ENCODE measurements around the gene RAB44. TPM values are rescaled to one million over a fixed set of nuclear protein-coding genes. Genes with fewer than 3 reads are reported as not detected.

RAB44 gene
- total and polyA plus RNA-seq, 12 donors = 0.03 to 0.16 TPM; not detected in 10

DNA sequence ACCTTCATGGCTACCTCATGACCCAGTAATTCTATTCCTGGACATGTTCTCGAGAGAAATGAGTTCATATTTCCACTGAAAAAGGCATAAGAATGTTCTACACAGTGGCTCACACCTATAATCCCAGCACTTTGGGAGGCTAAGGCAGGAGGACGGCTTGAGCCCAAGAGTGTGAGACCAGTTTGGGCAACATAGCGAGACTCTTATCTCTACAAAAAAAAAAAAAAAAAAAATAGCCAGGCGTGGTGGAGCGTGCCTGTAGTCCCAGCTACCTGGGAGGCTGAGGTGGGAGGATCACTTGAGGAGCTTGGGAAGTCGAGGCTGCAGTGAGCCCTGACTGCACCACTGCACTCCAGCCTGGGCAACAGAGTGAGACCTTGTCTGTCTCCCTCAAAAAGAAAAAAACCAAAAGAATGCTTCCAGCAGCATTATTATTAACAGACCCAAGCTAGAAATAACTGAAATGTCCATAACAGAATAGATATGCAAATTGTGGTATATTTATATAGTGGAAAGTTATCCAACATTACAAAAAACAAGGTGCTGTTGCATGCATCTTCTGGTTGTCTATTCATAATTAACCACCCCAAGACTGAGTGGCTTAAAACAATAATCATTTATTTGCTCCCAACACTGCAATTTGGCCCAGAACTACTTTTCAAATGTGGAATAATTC lies 9.4 kb upstream of the RAB44 start:
- Histone ChIP-seq H3K36me3 (replicated peaks in 1 of 2) (peaks cover 0 to 37% of the 10 kb centered on the region in 2 donors), H3K9me3 (replicated peaks in 1 of 3) (no peaks in the 10 kb centered on the region), H3K4me1 (replicated peaks in 1 of 2) (peaks cover 0 to 10% of the 10 kb centered on the region in 2 donors), H3K27ac (no peak overlapping the region), H3K27me3 (no peaks in the 10 kb centered on the region), H3K4me3 (no peak overlapping the region)
- WGBS, 4 donors = 85 to 97% (median 95%) methylated on average over 6 of the region's 6 CpGs
- intact Hi-C loops (cut with DNase I) = no loop called here
- no peak for DNase-seq
- TF ChIP-seq POLR2A (IDR thresholded peaks at IDR 0.05) = no peak
- TF ChIP-seq, protein P1, sequence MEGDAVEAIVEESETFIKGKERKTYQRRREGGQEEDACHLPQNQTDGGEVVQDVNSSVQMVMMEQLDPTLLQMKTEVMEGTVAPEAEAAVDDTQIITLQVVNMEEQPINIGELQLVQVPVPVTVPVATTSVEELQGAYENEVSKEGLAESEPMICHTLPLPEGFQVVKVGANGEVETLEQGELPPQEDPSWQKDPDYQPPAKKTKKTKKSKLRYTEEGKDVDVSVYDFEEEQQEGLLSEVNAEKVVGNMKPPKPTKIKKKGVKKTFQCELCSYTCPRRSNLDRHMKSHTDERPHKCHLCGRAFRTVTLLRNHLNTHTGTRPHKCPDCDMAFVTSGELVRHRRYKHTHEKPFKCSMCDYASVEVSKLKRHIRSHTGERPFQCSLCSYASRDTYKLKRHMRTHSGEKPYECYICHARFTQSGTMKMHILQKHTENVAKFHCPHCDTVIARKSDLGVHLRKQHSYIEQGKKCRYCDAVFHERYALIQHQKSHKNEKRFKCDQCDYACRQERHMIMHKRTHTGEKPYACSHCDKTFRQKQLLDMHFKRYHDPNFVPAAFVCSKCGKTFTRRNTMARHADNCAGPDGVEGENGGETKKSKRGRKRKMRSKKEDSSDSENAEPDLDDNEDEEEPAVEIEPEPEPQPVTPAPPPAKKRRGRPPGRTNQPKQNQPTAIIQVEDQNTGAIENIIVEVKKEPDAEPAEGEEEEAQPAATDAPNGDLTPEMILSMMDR (IDR thresholded peaks at IDR 0.05) = no peak

DNA sequence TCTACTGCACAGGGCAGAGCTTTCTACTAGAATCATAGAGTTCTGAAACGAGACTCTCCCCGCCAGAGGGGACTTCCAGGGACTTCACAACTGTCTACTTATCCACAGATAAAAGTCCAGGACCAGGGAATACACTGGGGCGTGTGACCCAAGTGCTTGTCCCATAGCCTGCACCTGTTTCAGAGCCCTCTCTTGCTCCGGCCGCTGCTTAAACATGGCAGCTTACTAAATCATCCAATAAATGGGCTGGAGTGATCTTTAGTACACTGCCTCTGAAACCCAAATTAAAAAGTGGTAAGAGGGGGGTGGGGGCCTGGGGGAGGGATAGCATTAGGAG lies 8.9 kb upstream of the RAB44 start:
- intact Hi-C loops (cut with DNase I) = no loop called here
- Histone ChIP-seq H3K4me3 (no peak overlapping the region), H3K27ac (no peak overlapping the region), H3K9me3 (replicated peaks in 1 of 3) (no peaks in the 10 kb centered on the region), H3K36me3 (replicated peaks in 1 of 2) (peaks cover 0 to 37% of the 10 kb centered on the region in 2 donors), H3K27me3 (no peaks in the 10 kb centered on the region), H3K4me1 (replicated peaks in 1 of 2) (peaks cover 0 to 7% of the 10 kb centered on the region in 2 donors)
- no peak for TF ChIP-seq POLR2A (IDR thresholded peaks at IDR 0.05)
- TF ChIP-seq, protein P1 (IDR thresholded peaks at IDR 0.05) = no peak
- WGBS, 4 donors = 68 to 96% (median 90%) methylated on average over 5 of the region's 5 CpGs
- no peak for DNase-seq

DNA sequence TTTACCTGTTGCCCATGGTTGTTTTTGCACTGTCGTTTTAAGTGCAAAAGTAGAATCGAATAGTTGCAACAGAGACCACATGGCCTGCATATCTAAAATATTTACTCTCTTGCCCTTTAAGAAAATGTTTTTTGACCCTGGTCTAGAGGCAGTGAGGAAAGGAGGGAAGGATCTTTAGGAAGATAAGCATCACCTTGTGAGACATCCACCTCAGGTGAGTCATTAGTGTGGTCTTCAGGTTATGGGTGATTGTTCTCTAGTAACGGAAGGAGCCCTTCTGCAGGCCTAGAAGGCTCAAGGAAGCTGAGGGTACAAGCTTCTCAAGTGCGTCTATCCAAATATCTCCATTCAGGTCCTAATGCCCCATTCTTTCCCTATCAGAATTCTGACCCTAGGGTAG lies 6.6 kb upstream of the RAB44 start:
- H3K9me3 ChIP-seq (replicated peaks in 1 of 3) = no peaks in the 10 kb centered on the region
- no peak overlapping the region for H3K27ac ChIP-seq
- peaks cover 0 to 15% of the 10 kb centered on the region in 2 donors for H3K36me3 ChIP-seq (replicated peaks in 1 of 2)
- H3K27me3 ChIP-seq = no peaks in the 10 kb centered on the region
- 87 to 96% (median 92%) methylated on average over 4 of the region's 4 CpGs for WGBS, 4 donors
- no peak overlapping the region for H3K4me3 ChIP-seq
- intact Hi-C loops (cut with DNase I) = no loop called here
- TF ChIP-seq, protein P1 (IDR thresholded peaks at IDR 0.05) = no peak
- no peak for TF ChIP-seq POLR2A (IDR thresholded peaks at IDR 0.05)
- DNase-seq = no peak
- H3K4me1 ChIP-seq (replicated peaks in 1 of 2) = peaks cover 0 to 7% of the 10 kb centered on the region in 2 donors

DNA sequence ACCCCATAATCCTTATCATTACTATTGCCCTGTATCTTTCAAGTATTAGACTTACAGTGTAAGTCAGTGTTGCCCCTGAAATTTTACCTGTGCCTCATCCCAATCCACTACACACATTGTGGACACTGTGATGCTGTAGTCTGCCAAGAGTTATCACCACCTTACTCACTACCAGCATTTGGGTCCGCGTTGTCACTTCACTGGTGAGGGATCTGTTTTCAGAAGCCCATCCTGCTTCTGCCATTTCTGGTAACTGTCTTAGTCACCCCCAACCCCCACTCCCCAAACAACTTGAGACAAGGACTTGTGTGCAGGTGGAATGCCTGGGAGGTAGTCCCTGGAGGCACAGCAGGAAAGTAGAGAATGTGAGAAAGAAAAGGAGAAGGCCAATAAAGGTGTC lies 6.0 kb upstream of the RAB44 start:
- no peak overlapping the region for H3K4me3 ChIP-seq
- H3K36me3 ChIP-seq (replicated peaks in 1 of 2) = peaks cover 0 to 9% of the 10 kb centered on the region in 2 donors
- H3K27me3 ChIP-seq = no peaks in the 10 kb centered on the region
- intact Hi-C loops (cut with DNase I) = no loop called here
- WGBS, 4 donors = 92 to 100% (median 99%) methylated on average over 2 of the region's 2 CpGs
- H3K27ac ChIP-seq = no peak overlapping the region
- no peaks in the 10 kb centered on the region for H3K9me3 ChIP-seq (replicated peaks in 1 of 3)
- DNase-seq = no peak
- H3K4me1 ChIP-seq (replicated peaks in 1 of 2) = peaks cover 0 to 7% of the 10 kb centered on the region in 2 donors
- TF ChIP-seq POLR2A (IDR thresholded peaks at IDR 0.05) = no peak
- TF ChIP-seq, protein P1 (IDR thresholded peaks at IDR 0.05) = no peak

Measured in adrenal gland (tissue), 12 donors.